Stimulated activated CD4-positive, alpha-beta T cell treated with anti-CD3 and anti-CD28 coated beads, Interleukin-4, amount 100 ng/mL, for 4 hours (primary cell): ENCODE results near the gene AGAP1.

Experiments used
- DNase-seq, 2 experiments: peaks; one replicate each; pipeline ENCODE4 v3.0.0-alpha.2; 2020

AGAP1 gene

DNA sequence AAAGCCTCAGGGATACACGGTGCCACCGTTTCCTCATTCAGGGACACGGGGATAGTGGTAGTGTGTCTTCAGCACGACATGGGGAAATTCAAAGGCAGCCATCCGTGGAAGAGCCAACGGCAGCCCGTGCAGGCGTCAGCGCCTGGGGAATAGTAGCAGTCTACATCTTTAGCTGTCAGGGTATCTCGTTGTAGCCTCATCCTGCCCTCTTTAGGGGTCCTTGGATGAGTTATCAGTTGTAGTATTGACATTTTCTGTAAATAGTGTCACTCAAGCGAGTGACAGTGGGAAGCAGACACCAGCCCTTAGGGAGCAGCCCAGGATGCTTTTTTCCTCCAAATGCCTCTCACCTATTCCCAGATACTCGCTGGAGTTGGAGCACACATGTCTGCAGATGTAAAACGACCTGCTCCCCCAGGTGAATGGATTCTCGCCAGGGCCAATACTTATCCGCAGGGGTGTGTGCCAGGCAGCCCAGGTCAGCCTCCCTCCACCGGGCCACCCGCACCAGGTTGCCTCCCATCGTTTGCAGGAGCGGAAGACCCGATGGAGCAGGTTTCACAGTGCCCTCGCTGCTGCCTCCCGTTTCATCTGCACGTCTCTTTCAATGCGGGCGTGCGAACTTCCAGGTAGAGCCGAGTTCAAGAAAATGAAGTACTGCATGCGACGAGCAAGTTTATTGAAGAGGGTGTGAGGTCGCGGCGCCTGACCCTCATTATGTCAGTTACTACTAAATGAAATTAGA, 41.0 kb downstream of the AGAP1 start:
- DNase-seq: no peak

DNA sequence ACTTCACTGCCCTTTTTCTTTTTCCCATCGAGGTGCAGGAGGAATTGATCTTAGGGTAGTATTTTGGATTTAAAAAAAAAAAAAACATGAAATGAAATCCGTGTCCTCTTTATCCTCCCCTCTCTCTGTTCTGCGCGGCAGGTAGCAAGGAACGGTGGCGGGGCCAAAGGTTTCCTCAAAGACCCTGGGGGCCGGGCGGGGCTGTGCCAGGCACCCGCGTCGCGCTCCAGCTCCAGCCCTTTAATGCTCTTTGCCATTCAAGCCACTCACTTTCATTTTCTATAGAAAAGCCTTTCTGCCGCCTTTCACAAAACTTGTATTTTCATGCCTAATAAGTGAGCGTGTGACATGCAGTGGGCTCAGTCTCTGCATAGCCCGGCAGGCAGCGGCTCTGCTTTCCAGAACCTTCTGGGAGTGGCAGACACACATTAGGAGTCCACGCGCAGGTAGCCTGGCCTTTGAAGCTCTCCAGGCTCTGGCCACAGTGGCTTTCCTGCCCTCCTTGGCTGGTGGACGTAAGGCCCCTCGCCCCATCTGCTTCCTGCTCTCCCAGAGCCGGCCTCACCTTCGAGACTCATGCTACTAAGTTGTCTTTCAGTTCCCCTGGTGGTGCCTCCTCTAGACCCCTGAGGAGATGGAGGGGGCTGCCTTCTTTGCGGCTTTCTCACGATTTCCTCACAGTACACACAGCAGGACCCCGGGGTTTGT, 41.7 kb downstream of the AGAP1 start:
- no peak for DNase-seq

DNA sequence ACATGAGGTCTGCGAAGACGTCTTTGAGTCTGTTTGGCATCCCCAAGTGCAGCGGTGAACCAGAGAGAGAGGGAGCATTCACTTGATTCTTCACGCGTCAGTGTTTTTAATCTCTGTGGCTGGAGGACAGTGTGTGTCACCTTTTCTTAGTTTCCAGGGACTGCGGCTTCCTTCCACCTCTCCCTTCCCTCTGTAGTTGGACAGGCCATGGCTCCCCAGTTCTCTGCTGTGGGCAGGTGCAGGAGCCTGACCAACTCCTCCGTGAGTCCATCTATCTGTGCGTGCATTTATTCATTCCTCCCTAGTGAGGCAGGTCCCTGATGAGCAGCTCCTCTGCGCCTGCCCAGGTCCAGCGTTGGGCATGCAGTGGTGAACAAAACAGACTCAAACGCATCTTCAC, 42.9 kb downstream of the AGAP1 start:
- DNase-seq: no peak

GRCh38 chr2:235537186-235537585, 43.3 kb downstream of the AGAP1 start:
- DNase-seq: no peak

DNA sequence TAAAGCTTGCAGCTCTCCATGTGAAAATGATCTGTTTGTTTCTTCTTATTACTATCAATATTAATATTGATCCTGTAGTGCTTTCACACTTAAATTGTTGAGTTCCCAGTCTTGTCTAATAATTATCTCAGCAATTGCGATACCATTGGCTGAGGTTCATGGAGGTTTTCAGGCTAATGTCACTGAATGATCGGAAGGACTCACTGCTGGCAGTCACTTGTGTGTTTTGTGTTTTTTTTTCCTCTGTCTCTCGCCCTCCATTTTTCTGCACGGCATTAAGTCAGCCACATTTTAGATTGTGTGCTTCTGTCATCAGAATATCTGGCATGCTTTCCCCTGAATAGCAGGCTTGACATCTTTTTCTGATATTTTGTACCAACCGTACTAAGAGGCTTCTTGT, 43.7 kb downstream of the AGAP1 start:
- no peak for DNase-seq

- DNase-seq: no peak
Measured at GRCh38 chr2:235538144-235538639, 44.3 kb downstream of the AGAP1 start.

DNA sequence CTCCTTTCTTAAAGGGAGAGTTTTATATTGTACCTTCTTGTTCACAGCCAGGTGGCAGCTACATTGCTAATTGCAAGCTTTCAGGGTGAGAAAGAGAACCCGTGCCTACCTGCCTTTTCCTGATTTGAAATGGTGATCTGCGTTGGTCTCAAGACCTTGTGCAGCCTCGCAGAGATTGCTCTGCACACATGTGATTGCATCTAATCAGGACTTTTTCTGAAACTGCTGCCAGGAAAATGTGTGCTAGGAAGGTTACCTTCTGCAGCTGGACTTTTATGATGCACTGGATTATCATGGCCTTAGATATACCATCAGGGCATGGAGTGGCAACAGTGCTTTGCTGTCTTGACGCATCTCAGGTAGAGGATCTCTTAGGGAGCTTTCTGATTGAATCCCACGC, 45.1 kb downstream of the AGAP1 start:
- no peak for DNase-seq

- DNase-seq: no peak
Measured at GRCh38 chr2:235539773-235540172, 45.9 kb downstream of the AGAP1 start.

DNA sequence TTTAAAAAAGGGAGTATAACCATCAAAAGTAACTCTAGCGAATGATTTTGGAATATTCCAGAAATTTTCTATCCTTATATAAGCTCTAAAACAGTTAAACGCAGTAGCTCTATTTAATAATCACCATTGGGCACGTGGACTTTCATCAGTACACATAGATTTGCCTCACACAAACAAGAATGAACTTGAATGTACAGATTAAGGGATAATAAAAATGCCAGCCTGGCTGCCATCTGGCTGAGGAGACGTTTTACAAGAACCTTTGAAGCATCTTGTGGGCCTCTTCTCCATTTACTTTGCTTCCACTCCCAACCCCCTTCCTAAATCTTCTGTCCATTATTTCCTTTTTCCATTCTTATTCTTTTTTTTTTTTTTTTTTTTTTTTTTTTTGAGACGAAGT, 47.2 kb downstream of the AGAP1 start:
- DNase-seq: no peak

- no peak for DNase-seq
Measured at GRCh38 chr2:235541838-235542549, 48.2 kb downstream of the AGAP1 start.

- no peak for DNase-seq
Measured at GRCh38 chr2:235542733-235543127, 48.9 kb downstream of the AGAP1 start.

DNA sequence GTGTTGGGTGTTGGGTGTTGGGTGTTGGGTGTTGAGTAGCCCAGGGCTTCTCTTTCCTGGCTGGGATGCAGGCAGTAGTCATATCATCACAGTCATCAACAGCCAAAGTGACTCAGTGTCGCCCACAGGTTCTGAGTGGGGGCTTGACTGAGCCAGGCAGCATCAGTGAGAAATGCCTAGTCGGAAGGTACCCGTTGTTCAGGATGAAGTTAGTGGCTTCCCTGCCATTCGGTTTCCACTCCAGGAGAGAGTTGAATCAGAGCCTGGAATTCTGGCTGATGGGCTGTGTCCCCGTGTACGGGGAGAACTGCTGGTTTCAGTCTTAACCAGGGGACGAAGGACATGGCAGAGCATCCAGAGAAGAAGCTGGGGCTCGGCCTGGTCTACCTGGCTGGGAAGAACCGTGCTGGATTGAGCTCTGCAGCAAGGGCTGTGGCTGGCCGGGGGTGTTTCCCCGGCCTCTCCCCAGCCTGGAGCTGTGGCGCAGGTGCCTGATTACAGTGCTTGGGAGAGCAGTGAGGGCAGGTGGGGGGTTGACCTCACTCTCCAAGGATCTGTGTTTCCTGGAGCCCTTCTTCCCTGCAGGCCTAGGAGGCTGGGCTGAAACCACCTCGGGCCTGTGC, 49.4 kb downstream of the AGAP1 start:
- DNase-seq: no peak

DNA sequence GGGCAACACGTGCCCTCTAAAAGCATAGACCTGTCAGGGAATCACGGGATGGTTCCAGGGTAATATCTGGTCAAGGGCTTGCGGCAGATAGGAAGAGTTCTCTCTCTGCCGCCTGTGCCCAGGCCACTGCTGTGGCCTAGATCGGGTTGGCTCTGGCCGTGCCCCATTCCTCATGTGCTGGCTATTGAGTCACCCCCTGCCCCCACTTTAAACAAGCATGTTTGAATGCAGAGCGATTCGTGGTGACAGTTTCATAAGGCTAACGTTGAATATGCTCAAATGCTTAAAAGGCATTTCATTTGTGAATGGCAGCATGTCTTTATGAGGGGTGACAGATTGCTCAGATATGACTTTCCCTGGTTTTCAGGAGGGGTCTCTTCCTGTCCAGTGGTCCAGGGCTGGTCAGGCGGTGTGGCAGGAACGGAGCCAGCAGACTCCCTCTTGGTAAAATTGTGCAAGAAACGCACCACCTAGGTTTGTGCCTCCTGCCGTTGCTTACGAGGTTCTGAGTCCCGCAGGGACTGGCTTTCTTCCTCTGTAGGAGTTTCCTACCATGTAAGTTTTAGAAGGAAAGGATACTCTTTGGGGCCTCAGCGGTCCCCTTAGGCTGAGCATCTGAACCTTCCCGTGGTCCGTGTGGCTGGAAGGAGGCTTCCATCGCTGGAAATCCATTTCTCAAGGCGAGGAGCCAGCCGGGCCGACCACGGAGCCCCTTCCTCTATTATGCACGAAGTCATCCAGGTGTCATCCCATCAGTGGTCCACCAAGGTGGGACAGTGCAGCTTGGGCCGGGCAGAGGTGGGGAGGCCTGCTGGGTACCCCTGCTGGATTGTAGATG, 50.2 kb downstream of the AGAP1 start:
- no peak for DNase-seq

- DNase-seq: no peak
Measured at GRCh38 chr2:235544689-235544969, 50.8 kb downstream of the AGAP1 start.

DNA sequence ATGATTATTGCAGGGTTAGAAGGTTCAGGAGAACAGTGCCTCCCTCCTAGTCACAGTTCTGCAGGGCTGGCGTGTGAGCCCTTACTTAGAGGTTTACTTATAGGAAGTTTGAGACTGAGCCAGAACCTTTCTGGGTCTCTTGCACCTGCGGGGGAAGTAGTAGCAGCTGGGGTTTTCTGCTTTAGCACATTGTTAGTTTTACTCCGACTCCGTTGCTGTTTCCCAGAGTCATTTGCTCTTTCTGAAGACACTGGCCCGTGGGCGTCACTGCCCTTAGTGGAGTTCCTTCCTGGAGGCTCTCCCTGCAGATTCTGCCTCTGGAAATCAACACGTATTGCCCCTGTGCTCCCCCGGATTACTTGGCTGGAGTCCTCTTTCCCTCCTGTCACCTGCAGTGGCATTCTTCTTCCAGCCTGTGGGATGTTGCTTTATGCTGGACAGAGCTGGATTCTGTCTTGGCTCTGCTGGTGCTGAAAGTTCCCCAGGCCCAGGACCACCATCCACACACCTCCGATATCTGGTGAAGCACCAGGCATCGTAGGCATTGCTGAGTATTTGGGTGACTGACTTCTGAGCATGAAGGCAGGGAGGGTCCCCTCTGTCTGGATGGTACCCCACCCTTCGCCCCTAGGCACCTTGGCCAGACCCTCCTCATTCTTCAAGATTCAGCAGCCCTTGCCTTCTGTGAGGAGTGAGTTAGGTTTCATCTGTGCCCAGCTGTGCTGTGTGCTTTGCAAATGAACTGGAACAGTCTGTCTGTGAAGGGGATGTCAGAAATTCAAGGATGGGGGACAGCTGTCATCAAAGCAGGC, 51.7 kb downstream of the AGAP1 start:
- DNase-seq: no peak

- DNase-seq: no peak
Measured at GRCh38 chr2:235546151-235546435, 52.2 kb downstream of the AGAP1 start.

DNA sequence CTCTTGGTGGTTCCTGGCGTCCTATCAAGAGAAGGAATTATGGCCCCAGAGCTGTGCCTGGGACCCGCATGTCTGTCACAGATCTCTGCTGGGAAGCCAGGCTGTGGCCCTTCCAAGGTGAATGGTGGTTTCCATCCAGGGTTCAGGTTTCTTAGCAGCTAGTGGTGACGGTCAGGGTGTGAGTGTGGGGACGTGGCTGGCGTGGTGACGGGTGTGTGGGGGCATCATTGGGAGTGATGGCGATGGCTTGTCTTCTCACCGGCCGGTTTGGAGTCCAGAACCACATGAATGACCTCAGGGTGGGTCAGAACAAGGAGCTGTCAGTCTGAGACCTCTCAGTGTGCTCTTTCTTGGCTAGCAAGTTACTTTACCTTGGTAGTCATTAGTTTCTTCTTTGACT, 52.6 kb downstream of the AGAP1 start:
- no peak for DNase-seq

DNA sequence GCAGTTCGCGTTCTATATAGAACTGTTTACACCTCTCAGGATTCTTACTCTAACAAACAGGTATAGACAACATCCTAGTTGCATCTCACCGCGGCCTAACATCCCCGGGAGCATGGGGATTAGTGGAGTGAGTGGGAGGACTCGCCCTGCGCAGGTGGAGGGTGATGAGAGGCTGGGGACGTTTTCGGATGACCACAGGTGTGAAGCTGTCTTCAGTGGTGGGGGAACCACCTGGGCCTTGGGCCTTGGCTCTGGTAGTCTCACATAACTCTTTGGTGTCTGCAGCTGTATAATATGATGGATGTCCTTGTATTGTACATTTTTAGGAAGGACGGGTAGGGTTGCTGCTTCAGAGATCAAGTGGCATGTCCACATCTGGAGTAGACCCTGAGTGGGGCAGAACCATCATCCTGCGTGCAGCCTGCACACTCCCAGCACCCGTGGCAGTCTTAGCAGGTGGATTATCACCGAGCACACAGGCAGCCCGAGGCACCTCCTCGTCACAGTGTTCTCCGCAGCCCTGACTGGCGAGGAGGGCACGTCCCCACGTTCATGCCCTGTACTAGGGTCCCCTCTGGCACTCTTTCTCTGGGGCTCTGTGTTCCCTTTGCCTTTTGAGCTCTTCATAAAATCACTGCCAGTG, 56.0 kb downstream of the AGAP1 start:
- no peak for DNase-seq

DNA sequence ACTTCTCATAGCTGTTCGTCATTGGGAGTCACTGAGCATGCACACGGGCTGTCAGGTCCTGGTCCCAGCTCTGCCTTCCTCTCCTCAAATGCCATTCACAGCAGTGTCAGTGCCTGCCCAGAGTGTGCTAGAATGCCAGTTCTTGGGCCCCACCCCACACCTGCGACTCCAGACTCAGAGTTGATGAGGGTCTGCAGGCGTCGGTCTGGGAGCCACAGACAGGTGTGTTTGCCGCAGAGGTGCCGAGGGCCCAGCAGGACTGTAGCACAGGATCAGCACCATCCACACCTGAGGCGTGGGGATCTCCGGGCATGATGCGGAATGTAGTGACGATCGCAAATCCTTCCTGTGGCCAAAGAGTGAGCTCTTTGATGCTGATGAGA, 56.5 kb downstream of the AGAP1 start:
- DNase-seq: no peak

- no peak for DNase-seq
Measured at GRCh38 chr2:235550946-235551345, 57.1 kb downstream of the AGAP1 start.

- no peak for DNase-seq
Measured at GRCh38 chr2:235551965-235552364, 58.1 kb downstream of the AGAP1 start.

GRCh38 chr2:235552671-235553070, 58.8 kb downstream of the AGAP1 start:
- DNase-seq: no peak
